Nephron progenitor cell (in vitro differentiated cells): ENCODE data around the gene TOM1L2.
"Not testable (repeated sequence)": the region's sequence is repeated elsewhere in the genome, so short reads cannot be mapped to it uniquely, and the experiment has no call there.

Experiments used
- DNase-seq: peaks from one replicate; pipeline ENCODE4 v3.0.0; 2021
- H3K27ac Mint-ChIP-seq: 2 replicates; pipeline ENCODE4 v1.8.0; 2021; ENCODE audit warnings: mild to moderate bottlenecking, moderate library complexity, mixed read lengths
- H3K27me3 Mint-ChIP-seq: 2 replicates; pipeline ENCODE4 v1.8.0; 2021; ENCODE audit warnings: mild to moderate bottlenecking, low read depth, mixed read lengths; ENCODE audit not compliant: poor library complexity
- H3K36me3 Mint-ChIP-seq: 2 replicates; pipeline ENCODE4 v1.8.0; 2021; ENCODE audit warnings: low read depth, mixed read lengths
- H3K4me1 Mint-ChIP-seq: 2 replicates; pipeline ENCODE4 v1.8.0; 2021; ENCODE audit warnings: mixed read lengths
- H3K4me3 Mint-ChIP-seq: 2 replicates; pipeline ENCODE4 v1.8.0; 2021; ENCODE audit warnings: mild to moderate bottlenecking, moderate library complexity, mixed read lengths
- H3K9me3 Mint-ChIP-seq: 2 replicates; pipeline ENCODE4 v1.8.0; 2021; ENCODE audit warnings: mild to moderate bottlenecking, moderate library complexity, mixed read lengths
- CTCF ChIP-seq: fragments of 200-600 bp; sonication (generic); IDR thresholded peaks from 2 replicates; pipeline ENCODE4 v1.5.0; 2021; ENCODE audit warnings: antibody characterized with exemption

TOM1L2 gene

DNA sequence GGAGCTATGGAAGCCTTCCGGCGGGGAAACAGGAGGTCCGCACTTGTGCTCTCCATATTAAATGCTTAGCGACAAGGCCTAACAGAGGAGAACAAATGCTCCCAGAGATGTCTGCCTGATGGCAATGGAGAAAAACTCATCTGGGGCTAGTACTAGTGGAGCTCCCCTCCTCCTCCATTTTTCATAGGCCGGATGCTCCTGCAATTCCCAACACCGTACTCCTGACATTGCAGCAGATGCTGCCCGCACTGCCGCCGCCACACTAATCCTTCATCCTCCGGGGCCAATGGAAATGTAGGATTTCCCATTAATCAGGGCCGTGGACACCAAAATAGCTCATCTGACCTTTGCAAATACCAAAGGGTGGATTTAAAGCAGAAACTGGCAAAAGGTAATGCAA, 27.5 kb downstream of the TOM1L2 start:
- Mint-ChIP-seq H3K27ac (peak overlapping the region; percentile 67), H3K4me3 (no peak overlapping the region), H3K36me3 (no peaks in the 10 kb centered on the region), H3K27me3 (peaks cover 11% of the 10 kb centered on the region), H3K9me3 (no peaks in the 10 kb centered on the region), H3K4me1 (peaks cover 43% of the 10 kb centered on the region)
- no peak for DNase-seq
- no peak for TF ChIP-seq CTCF

- Mint-ChIP-seq H3K4me1 (peaks cover 46% of the 10 kb centered on the region), H3K27ac (peak overlapping the region; percentile 67), H3K9me3 (no peaks in the 10 kb centered on the region), H3K36me3 (no peaks in the 10 kb centered on the region), H3K4me3 (no peak overlapping the region), H3K27me3 (peaks cover 8% of the 10 kb centered on the region)
- no peak for DNase-seq
- TF ChIP-seq CTCF: no peak
Observed at GRCh38 chr17:17944242-17944641, 28.0 kb downstream of the TOM1L2 start.

DNA sequence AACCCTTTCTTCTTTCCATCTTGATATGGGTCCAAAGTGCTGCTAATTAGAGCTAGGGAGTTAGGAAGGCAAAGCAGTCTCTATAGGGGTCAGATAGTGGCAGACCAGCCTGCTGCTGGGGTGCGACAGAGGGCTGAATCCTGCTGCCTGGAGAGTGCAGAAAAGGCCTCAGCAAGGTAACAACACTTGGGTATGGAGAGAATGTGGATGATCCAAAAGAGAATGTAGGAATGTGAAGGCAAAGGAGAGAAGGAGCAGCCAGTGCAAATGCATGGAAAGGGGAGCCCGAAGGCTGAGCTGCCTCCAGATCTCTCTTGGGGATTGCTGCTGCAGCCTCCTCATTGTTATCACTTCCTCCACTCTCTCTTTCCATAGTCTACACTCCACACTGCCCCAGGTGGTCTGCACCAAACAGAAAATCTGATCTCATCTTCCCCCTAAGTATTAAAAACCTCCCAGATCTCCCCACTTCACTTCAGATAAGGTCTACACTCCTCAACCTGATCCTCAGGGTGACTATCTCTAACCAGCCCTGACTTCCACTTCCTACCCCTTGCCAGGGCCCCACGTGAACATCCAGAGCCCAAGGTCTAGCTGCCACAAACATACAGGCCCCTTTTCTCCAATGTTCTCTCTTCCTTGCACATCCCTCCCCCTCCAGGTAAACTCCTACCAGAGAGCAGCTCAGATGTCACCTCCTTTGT, 28.8 kb downstream of the TOM1L2 start:
- TF ChIP-seq CTCF: no peak
- peak overlapping the region; percentile 14 for H3K4me3 Mint-ChIP-seq
- H3K27ac Mint-ChIP-seq: peak overlapping the region; percentile 2
- peaks cover 51% of the 10 kb centered on the region for H3K4me1 Mint-ChIP-seq
- no peaks in the 10 kb centered on the region for H3K36me3 Mint-ChIP-seq
- peaks cover 10% of the 10 kb centered on the region for H3K27me3 Mint-ChIP-seq
- no peaks in the 10 kb centered on the region for H3K9me3 Mint-ChIP-seq
- no peak for DNase-seq

GRCh38 chr17:17942846-17943245, 29.4 kb downstream of the TOM1L2 start:
- no peaks in the 10 kb centered on the region for H3K9me3 Mint-ChIP-seq
- H3K4me1 Mint-ChIP-seq: peaks cover 55% of the 10 kb centered on the region
- H3K27ac Mint-ChIP-seq: no peak overlapping the region
- TF ChIP-seq CTCF: no peak
- no peak overlapping the region for H3K4me3 Mint-ChIP-seq
- no peaks in the 10 kb centered on the region for H3K36me3 Mint-ChIP-seq
- peaks cover 10% of the 10 kb centered on the region for H3K27me3 Mint-ChIP-seq
- no peak for DNase-seq

DNA sequence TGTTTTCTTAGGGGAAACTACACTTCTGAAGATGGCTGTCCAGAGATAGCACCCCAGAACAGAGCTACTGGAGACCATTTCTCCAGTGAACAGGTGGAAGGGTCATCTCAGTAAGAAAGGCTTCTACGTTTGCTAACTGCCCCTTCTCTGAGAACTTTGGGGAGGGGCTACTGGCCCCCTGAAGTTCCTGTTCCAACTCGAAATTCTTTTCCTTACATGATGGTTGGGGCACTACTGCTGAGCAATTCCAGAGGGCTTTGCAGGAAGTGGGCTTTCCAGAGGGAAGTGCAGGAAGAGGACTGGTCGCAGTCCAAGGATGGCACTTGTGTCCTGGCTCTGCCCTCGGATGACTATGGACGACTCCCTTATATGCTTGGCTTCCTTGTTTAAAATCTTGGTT, 31.2 kb downstream of the TOM1L2 start:
- H3K4me3 Mint-ChIP-seq: no peak overlapping the region
- no peak for DNase-seq
- no peaks in the 10 kb centered on the region for H3K36me3 Mint-ChIP-seq
- H3K4me1 Mint-ChIP-seq: peaks cover 72% of the 10 kb centered on the region
- no peak for TF ChIP-seq CTCF
- H3K9me3 Mint-ChIP-seq: no peaks in the 10 kb centered on the region
- no peak overlapping the region for H3K27ac Mint-ChIP-seq
- H3K27me3 Mint-ChIP-seq: peaks cover 10% of the 10 kb centered on the region

GRCh38 chr17:17940441-17940911, 31.7 kb downstream of the TOM1L2 start:
- no peak for DNase-seq
- Mint-ChIP-seq H3K36me3 (no peaks in the 10 kb centered on the region), H3K4me1 (peaks cover 77% of the 10 kb centered on the region), H3K27me3 (peaks cover 8% of the 10 kb centered on the region), H3K9me3 (no peaks in the 10 kb centered on the region), H3K4me3 (no peak overlapping the region), H3K27ac (no peak overlapping the region)
- TF ChIP-seq CTCF: no peak

- H3K4me1 Mint-ChIP-seq: peaks cover 74% of the 10 kb centered on the region
- not testable (repeated sequence) for H3K4me3 Mint-ChIP-seq, H3K36me3 Mint-ChIP-seq, H3K27ac Mint-ChIP-seq, DNase-seq, H3K9me3 Mint-ChIP-seq, H3K27me3 Mint-ChIP-seq
Observed at GRCh38 chr17:17939941-17940340, 32.3 kb downstream of the TOM1L2 start.
